WI38 (cell line): ENCODE measurements around the gene CAMK2A.

ENCODE experiments used
- H3K4me3 ChIP-seq: 2 replicates; pipeline ENCODE4 v1.5.1; 2011; ENCODE audit warnings: low read depth, mild to moderate bottlenecking, control low read depth, low read length
- CTCF ChIP-seq: IDR thresholded peaks from 2 replicates; pipeline ENCODE4 v1.5.1; 2012; ENCODE audit warnings: low read depth, mild to moderate bottlenecking, control low read depth, low read length

CAMK2A gene

GRCh38 chr5:150227036-150227435, 62.5 kb downstream of the CAMK2A start:
- TF ChIP-seq CTCF = no peak
- no peak overlapping the region for H3K4me3 ChIP-seq

- TF ChIP-seq CTCF = no peak
- H3K4me3 ChIP-seq = no peak overlapping the region
Observed at GRCh38 chr5:150224483-150225027, 65.0 kb downstream of the CAMK2A start.

- no peak for TF ChIP-seq CTCF
Observed at GRCh38 chr5:150223474-150223873, 66.1 kb downstream of the CAMK2A start.

GRCh38 chr5:150222906-150223305, 66.7 kb downstream of the CAMK2A start:
- no peak for TF ChIP-seq CTCF
- no peak overlapping the region for H3K4me3 ChIP-seq

More at GRCh38 chr5:150223474-150223873, 66.1 kb downstream of the CAMK2A start:
- H3K4me3 ChIP-seq = no peak overlapping the region

GRCh38 chr5:150221471-150221870, 68.1 kb downstream of the CAMK2A start:
- no peak for TF ChIP-seq CTCF
- no peak overlapping the region for H3K4me3 ChIP-seq

GRCh38 chr5:150219861-150220260, 69.7 kb downstream of the CAMK2A start:
- H3K4me3 ChIP-seq = no peak overlapping the region
- no peak for TF ChIP-seq CTCF

- H3K4me3 ChIP-seq = no peak overlapping the region
- TF ChIP-seq CTCF = no peak
Observed at GRCh38 chr5:150219142-150219541, 70.4 kb downstream of the CAMK2A start.
